Lung (tissue), 12 donors: ENCODE data around the gene RAB34. TPM values are rescaled to one million over a fixed set of nuclear protein-coding genes. Genes with fewer than 3 reads are reported as not detected.
"Not testable (repeated sequence)": the region's sequence is repeated elsewhere in the genome, so short reads cannot be mapped to it uniquely, and the experiment has no call there.

Source experiments
- ATAC-seq: fragments of 200-7000 bp; cut with Tn5 transposase; one replicate; pipeline ENCODE4 v1.9.1; 2020; ENCODE audit warnings: moderate number of reproducible peaks; ENCODE audit not compliant: insufficient read depth, low FRiP score
- DNase-seq, 3 donors: peaks; one replicate each; pipeline ENCODE4 v3.0.0-alpha.2; 2013 to 2017
- H3K27ac ChIP-seq, 2 donors: one replicate each; pipeline ENCODE4 v1.5.1; 2013; ENCODE audit warnings: mild to moderate bottlenecking in 2 of 2, moderate library complexity in 2 of 2, control low read depth in 1 of 2, inconsistent platforms in 1 of 2, low read depth in 1 of 2, low read length in 1 of 2
- H3K27me3 ChIP-seq, 3 donors: one replicate each; pipeline ENCODE4 v1.5.1; 2013; ENCODE audit warnings: low read length in 2 of 3; ENCODE audit not compliant: control insufficient read depth in 3 of 3, insufficient read depth in 3 of 3
- H3K36me3 ChIP-seq, 4 donors: one replicate each; pipeline ENCODE4 v1.5.1; 2013; ENCODE audit warnings: low read length in 4 of 4, mild to moderate bottlenecking in 1 of 4, moderate library complexity in 1 of 4; ENCODE audit not compliant: control insufficient read depth in 4 of 4, insufficient read depth in 4 of 4
- H3K4me1 ChIP-seq, 5 donors: one replicate each; pipeline ENCODE4 v1.5.1; 2013; ENCODE audit warnings: low read length in 5 of 5, mild to moderate bottlenecking in 2 of 5, moderate library complexity in 1 of 5; ENCODE audit not compliant: control insufficient read depth in 5 of 5, insufficient read depth in 5 of 5
- H3K4me3 ChIP-seq: one replicate; pipeline ENCODE4 v1.5.1; 2013; ENCODE audit warnings: mild to moderate bottlenecking, control low read depth, moderate library complexity
- H3K9ac ChIP-seq, 2 donors: one replicate each; pipeline ENCODE4 v1.5.1; 2013; ENCODE audit warnings: low read length in 2 of 2, control low read depth in 1 of 2; ENCODE audit not compliant: insufficient read depth in 1 of 2
- H3K9me3 ChIP-seq, 4 donors: one replicate each; pipeline ENCODE4 v1.5.1; 2013; ENCODE audit warnings: low read length in 3 of 4, mild to moderate bottlenecking in 1 of 4, moderate library complexity in 1 of 4; ENCODE audit not compliant: control insufficient read depth in 4 of 4, insufficient read depth in 3 of 4
- CTCF ChIP-seq: IDR thresholded peaks from 2 replicates; pipeline ENCODE4 v1.5.1; 2012; ENCODE audit warnings: mild to moderate bottlenecking; ENCODE audit errors: control extremely low read depth, extremely low read depth
- WGBS, 2 donors: extraction: QIAGEN DNeasy Blood & Tissue Kit; methylation state at CpG; one replicate each; pipeline ENCODE4 v1.1.7; 2013; 5-methylcytosine and 5-hydroxymethylcytosine counted together
- polyA plus RNA-seq, 2 donors: library from polyadenylated mRNA; stranded (reverse); fragments of 200-250 nt; gene quantifications; one replicate each; pipeline ENCODE4 v1.2.1, GENCODE V29; 2013
- total RNA-seq, 2 donors: library from RNA; depleted of rRNA in 1 of 2; stranded (reverse); fragments of >200 nt in 1 of 2; gene quantifications; one replicate each; pipeline ENCODE4 v1.2.1, GENCODE V29; 2014 to 2021
- donor health status: control.
- donor health status: control.
- donor health status: Bipolar disorder and iron deficiency.
- donor health status: healthy.
- donor health status: DM: yes; HTN: yes; CAD: no.

The RAB34 gene
- total and polyA plus RNA-seq, 4 donors: 77.8 to 103 (median 97.2) TPM

GRCh38 chr17:28725166-28725659, 7.5 kb upstream of the RAB34 start:
- H3K4me1 ChIP-seq: peaks cover 0 to 54% (median 16%) of the 10 kb centered on the region in 5 donors
- H3K36me3 ChIP-seq: peaks cover 9 to 35% (median 23%) of the 10 kb centered on the region in 4 donors
- peak overlapping the region; percentile 39 for H3K4me3 ChIP-seq
- H3K9me3 ChIP-seq: no peaks in the 10 kb centered on the region
- no peak overlapping the region for H3K9ac ChIP-seq
- ATAC-seq (no peak), DNase-seq (peak in 2 of 3 donors; percentile 27 to 48)
- no peak for TF ChIP-seq CTCF
- H3K27ac ChIP-seq: peak overlapping the region in 1 of 2 donors; percentile 92
- no peaks in the 10 kb centered on the region for H3K27me3 ChIP-seq
- 30 to 40% methylated on average over 20 of the region's 20 CpGs for WGBS, 2 donors

- no peaks in the 10 kb centered on the region for H3K27me3 ChIP-seq
- peaks cover 0 to 56% (median 16%) of the 10 kb centered on the region in 5 donors for H3K4me1 ChIP-seq
- peaks cover 9 to 35% (median 25%) of the 10 kb centered on the region in 4 donors for H3K36me3 ChIP-seq
- no peak overlapping the region for H3K4me3 ChIP-seq
- WGBS, 2 donors: 81 to 84% methylated on average over 10 of the region's 10 CpGs
- H3K27ac ChIP-seq: peak overlapping the region in 1 of 2 donors; percentile 92
- H3K9ac ChIP-seq: no peak overlapping the region
- H3K9me3 ChIP-seq: no peaks in the 10 kb centered on the region
- no peak for ATAC-seq
- no peak for TF ChIP-seq CTCF
- DNase-seq: no peak
Measured at GRCh38 chr17:28724500-28725165, 7.0 kb upstream of the RAB34 start.

- not testable (repeated sequence) for H3K9ac ChIP-seq, H3K9me3 ChIP-seq, H3K27me3 ChIP-seq, DNase-seq, H3K4me3 ChIP-seq, ATAC-seq
- peaks cover 0 to 56% (median 13%) of the 10 kb centered on the region in 5 donors for H3K4me1 ChIP-seq
- peaks cover 9 to 35% (median 25%) of the 10 kb centered on the region in 4 donors for H3K36me3 ChIP-seq
- 76 to 89% methylated on average over 4 of the region's 4 CpGs for WGBS, 2 donors
- H3K27ac ChIP-seq: peak overlapping the region in 1 of 2 donors; percentile 18
Measured at GRCh38 chr17:28723836-28724499, 6.3 kb upstream of the RAB34 start.

- 79 to 88% methylated on average over 6 of the region's 6 CpGs for WGBS, 2 donors
- Histone ChIP-seq H3K4me3 (no peak overlapping the region), H3K27ac (no peak overlapping the region), H3K9ac (no peak overlapping the region), H3K4me1 (peaks cover 0 to 60% (median 19%) of the 10 kb centered on the region in 5 donors), H3K36me3 (peaks cover 9 to 35% (median 25%) of the 10 kb centered on the region in 4 donors), H3K27me3 (no peaks in the 10 kb centered on the region), H3K9me3 (no peaks in the 10 kb centered on the region)
- DNase-seq (no peak), ATAC-seq (no peak)
- no peak for TF ChIP-seq CTCF
Measured at GRCh38 chr17:28723159-28723835, 5.6 kb upstream of the RAB34 start.
